CD4-positive, alpha-beta T cell (primary cell): ENCODE data around the gene ZNF469. TPM values are rescaled to one million over a fixed set of nuclear protein-coding genes. Genes with fewer than 3 reads are reported as not detected.

Source experiments
- ATAC-seq: fragments of 200-7000 bp; cut with Tn5 transposase; one replicate; pipeline ENCODE4 v1.10.0; 2022; ENCODE audit warnings: mild to moderate bottlenecking; ENCODE audit not compliant: poor library complexity
- CTCF ChIA-PET: fragments of 350-600 bp; sonication (Branson Sonifier 250); formaldehyde crosslinking; loops from one replicate; lab custom pipeline; 2021; ENCODE audit warnings: antibody characterized with exemption, inconsistent platforms; lab: Charles Lee
- POLR2A ChIA-PET: fragments of 350-600 bp; sonication (Branson Sonifier 250); formaldehyde crosslinking; loops from one replicate; lab custom pipeline; 2021; ENCODE audit warnings: antibody characterized with exemption, inconsistent platforms; lab: Charles Lee
- DNase-seq, 14 experiments: peaks; one replicate each; pipeline ENCODE4 v3.0.0-alpha.2; 2013 to 2020; ENCODE audit warnings: mixed read lengths in 2 of 14
- H3K27ac ChIP-seq, 2 donors: one replicate each; pipeline versions ENCODE4 v1.5.1 to v1.7.0; 2013; ENCODE audit warnings: low read length in 2 of 2, low read depth in 1 of 2, mild to moderate bottlenecking in 1 of 2
- H3K27me3 ChIP-seq, 2 experiments: 1 replicate in 1 of 2; 2 replicates in 1 of 2; pipeline versions ENCODE4 v1.6.1 to v1.7.0; 2013; ENCODE audit warnings: low read length in 2 of 2, control low read depth in 1 of 2, mild to moderate bottlenecking in 1 of 2, moderate library complexity in 1 of 2; ENCODE audit not compliant: insufficient read depth in 2 of 2, control insufficient read depth in 1 of 2
- H3K36me3 ChIP-seq: one replicate; pipeline ENCODE4 v1.6.1; 2013; ENCODE audit warnings: low read length, control low read depth; ENCODE audit not compliant: insufficient read depth
- H3K4me1 ChIP-seq: one replicate; pipeline ENCODE4 v1.6.1; 2013; ENCODE audit warnings: low read length, control low read depth; ENCODE audit not compliant: insufficient read depth
- H3K4me3 ChIP-seq: one replicate; pipeline ENCODE4 v1.5.1; 2013; ENCODE audit warnings: mild to moderate bottlenecking, low read length, moderate library complexity
- H3K9me3 ChIP-seq, 2 experiments: 1 replicate in 1 of 2; 2 replicates in 1 of 2; pipeline versions ENCODE4 v1.6.1 to v1.7.0; 2013; ENCODE audit warnings: low read length in 2 of 2, mild to moderate bottlenecking in 2 of 2, control low read depth in 1 of 2, moderate library complexity in 1 of 2; ENCODE audit not compliant: control insufficient read depth in 1 of 2, insufficient read depth in 1 of 2
- H3K27ac Mint-ChIP-seq: one replicate; pipeline ENCODE4 v1.8.0; 2020; ENCODE audit warnings: mixed read lengths
- H3K27me3 Mint-ChIP-seq: one replicate; pipeline ENCODE4 v1.8.0; 2021; ENCODE audit warnings: mixed read lengths
- H3K36me3 Mint-ChIP-seq: one replicate; pipeline ENCODE4 v1.8.0; 2021; ENCODE audit warnings: low read depth, mixed read lengths
- H3K4me1 Mint-ChIP-seq: one replicate; pipeline ENCODE4 v1.8.0; 2021; ENCODE audit warnings: low read depth, mixed read lengths
- H3K4me3 Mint-ChIP-seq: one replicate; pipeline ENCODE4 v1.8.0; 2020; ENCODE audit warnings: mild to moderate bottlenecking, mixed read lengths
- H3K9me3 Mint-ChIP-seq: one replicate; pipeline ENCODE4 v1.8.0; 2020; ENCODE audit warnings: mixed read lengths
- intact Hi-C, 2 experiments: fragments of 100-400 bp; cut with DNase I in 1 of 2; cut with micrococcal nuclease in 1 of 2; formaldehyde crosslinking; loops; one replicate each; pipeline versions ENCODE4 v1.15.1 to v1.9.0; 2023 to 2025; cut with DNase I, micrococcal nuclease
- total RNA-seq, 174 experiments: library from RNA in 2 of 174; stranded (reverse) in 2 of 174; gene quantifications; one replicate each; pipeline ENCODE4 v1.2.3 and lab custom pipeline; 2021 to 2026
- TF ChIP-seq, protein P1 (sequence below): fragments of 200-600 bp; IDR thresholded peaks from one replicate; pipeline ENCODE4 v1.8.0; 2022; ENCODE audit warnings: antibody characterized with exemption, mild to moderate bottlenecking

The ZNF469 gene
- total RNA-seq, 2 experiments from 2014 or later = 0.74 to 0.75 TPM

DNA sequence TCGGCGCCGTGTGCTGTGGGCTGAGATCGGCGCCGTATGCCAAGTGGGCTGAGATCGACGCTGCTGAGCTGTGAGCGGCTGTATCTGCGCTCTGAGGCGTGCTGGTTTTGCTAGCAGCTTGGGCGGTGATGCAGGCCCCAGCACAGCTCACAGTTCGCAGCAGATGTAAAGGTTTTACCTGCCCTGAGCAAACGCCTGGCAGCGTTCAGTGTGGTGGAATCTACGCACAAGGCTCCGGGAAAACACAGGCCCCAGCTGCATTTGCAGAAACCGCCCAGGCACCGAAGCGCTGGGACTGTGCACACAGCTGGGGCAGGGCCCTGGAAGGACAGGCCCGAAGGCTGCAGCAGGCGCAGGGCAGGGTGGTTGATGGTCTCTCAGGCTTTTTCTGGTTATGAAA lies 8.0 kb upstream of the ZNF469 start:
- H3K36me3 Mint-ChIP-seq = no peaks in the 10 kb centered on the region

DNA sequence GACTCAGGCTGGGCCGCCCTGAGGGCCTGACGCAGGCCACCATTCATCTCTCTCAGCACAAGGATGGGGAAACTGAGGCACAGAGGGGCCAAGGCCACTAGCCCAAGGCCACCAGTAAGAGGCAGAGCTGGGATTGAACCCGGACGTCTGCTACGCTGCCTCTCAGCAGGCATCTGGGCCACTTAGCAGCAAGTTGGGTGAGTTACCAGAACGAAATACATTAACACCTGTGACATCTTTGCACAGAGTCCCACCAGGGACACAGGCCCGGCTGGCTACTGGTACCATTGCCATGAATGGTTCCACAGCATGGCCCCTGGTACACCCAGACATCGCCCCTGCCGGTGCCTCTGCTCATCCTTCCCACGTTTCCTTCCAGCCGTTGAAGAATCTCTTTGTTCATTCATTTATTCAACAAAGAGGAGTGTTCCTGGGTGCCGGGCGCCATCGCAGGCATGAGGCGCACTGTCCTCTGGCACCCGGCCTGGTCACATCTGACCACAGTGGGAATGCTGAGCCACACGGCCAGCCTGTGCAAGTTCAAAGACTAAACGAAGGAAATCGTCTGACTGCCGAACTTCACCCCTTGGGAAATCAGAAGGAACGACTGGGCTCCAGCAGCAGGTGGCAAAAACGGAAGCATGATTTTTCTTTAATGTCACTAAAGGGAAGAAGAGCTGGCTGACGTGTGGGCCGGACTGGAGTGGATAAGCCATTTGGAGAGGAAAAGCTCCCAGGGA lies 7.4 kb upstream of the ZNF469 start:
- intact Hi-C loops = no loop called here
- H3K4me1 Mint-ChIP-seq = no peaks in the 10 kb centered on the region
- H3K36me3 ChIP-seq = no peaks in the 10 kb centered on the region
- DNase-seq (no peak), ATAC-seq (no peak)
- no peaks in the 10 kb centered on the region for H3K4me1 ChIP-seq
- TF ChIP-seq, protein P1, sequence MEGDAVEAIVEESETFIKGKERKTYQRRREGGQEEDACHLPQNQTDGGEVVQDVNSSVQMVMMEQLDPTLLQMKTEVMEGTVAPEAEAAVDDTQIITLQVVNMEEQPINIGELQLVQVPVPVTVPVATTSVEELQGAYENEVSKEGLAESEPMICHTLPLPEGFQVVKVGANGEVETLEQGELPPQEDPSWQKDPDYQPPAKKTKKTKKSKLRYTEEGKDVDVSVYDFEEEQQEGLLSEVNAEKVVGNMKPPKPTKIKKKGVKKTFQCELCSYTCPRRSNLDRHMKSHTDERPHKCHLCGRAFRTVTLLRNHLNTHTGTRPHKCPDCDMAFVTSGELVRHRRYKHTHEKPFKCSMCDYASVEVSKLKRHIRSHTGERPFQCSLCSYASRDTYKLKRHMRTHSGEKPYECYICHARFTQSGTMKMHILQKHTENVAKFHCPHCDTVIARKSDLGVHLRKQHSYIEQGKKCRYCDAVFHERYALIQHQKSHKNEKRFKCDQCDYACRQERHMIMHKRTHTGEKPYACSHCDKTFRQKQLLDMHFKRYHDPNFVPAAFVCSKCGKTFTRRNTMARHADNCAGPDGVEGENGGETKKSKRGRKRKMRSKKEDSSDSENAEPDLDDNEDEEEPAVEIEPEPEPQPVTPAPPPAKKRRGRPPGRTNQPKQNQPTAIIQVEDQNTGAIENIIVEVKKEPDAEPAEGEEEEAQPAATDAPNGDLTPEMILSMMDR = no peak
- H3K27me3 Mint-ChIP-seq = peaks cover 11% of the 10 kb centered on the region
- H3K9me3 Mint-ChIP-seq = no peaks in the 10 kb centered on the region
- no peaks in the 10 kb centered on the region for H3K36me3 Mint-ChIP-seq
- H3K9me3 ChIP-seq = peaks cover 0 to 16% of the 10 kb centered on the region in 2 experiments
- no peak overlapping the region for H3K4me3 Mint-ChIP-seq
- ChIA-PET CTCF (no interaction called here), POLR2A (no interaction called here)
- peaks cover 4% of the 10 kb centered on the region in 2 experiments for H3K27me3 ChIP-seq
- no peak overlapping the region for H3K27ac Mint-ChIP-seq
- no peak overlapping the region for H3K27ac ChIP-seq
- no peak overlapping the region for H3K4me3 ChIP-seq

More for the DNA sequence above, 8.0 kb upstream of the ZNF469 start:
- H3K4me3 Mint-ChIP-seq = no peak overlapping the region
- H3K27me3 Mint-ChIP-seq = peaks cover 11% of the 10 kb centered on the region
- no peaks in the 10 kb centered on the region for H3K4me1 Mint-ChIP-seq
- DNase-seq (no peak), ATAC-seq (no peak)
- intact Hi-C loops = no loop called here
- no peak overlapping the region for H3K4me3 ChIP-seq
- POLR2A ChIA-PET = no interaction called here
- no peaks in the 10 kb centered on the region for H3K4me1 ChIP-seq
- TF ChIP-seq, protein P1 = no peak
- no peak overlapping the region for H3K27ac ChIP-seq
- CTCF ChIA-PET = no interaction called here
- H3K36me3 ChIP-seq = no peaks in the 10 kb centered on the region
- H3K9me3 ChIP-seq = peaks cover 0 to 19% of the 10 kb centered on the region in 2 experiments
- H3K27me3 ChIP-seq = peaks cover 4% of the 10 kb centered on the region in 2 experiments
- H3K27ac Mint-ChIP-seq = no peak overlapping the region
- no peaks in the 10 kb centered on the region for H3K9me3 Mint-ChIP-seq

DNA sequence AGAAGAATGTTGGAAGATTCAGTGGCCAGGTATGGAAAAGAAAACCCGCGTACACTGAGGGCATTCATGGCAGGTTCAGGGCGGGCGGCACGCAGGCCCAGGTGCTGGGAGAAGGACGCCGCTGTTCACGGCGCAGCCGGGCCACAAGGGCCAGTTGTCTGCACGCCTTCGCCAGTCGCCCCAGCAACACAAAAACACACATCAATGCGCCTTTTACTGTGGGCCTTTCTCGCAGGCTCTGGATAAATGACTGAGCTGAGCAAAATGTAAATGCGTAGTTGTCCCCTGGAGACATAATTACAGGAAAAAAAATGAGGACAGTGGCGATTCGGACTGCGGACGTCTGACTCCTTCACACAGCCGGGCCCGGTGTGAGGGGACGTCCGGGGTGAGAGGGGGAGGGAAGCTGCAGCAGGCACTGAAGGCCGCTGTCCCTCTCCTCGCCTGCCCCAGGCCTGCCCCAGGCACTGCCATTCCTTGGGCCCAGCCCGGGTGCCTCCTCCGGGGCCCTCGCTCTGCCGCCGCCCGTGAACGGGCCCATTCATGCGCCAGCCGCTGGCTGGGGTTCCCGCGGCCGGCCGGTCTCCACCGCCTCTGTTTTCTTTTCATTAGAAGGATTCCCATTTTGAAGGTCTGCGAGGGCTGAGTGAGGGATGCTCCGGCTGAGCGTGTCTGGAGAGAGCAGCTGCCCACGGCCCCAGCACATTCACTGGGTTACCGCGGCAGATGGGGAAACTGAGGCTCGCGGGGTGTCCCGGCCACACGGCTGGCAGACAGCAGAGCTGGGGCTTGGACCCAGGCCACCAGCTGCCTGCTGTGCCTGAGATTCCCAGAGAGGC lies 6.5 kb upstream of the ZNF469 start:
- Histone ChIP-seq H3K4me3 (no peak overlapping the region), H3K9me3 (peaks cover 0 to 17% of the 10 kb centered on the region in 2 experiments), H3K27me3 (peaks cover 4 to 6% of the 10 kb centered on the region in 2 experiments), H3K27ac (no peak overlapping the region), H3K36me3 (no peaks in the 10 kb centered on the region), H3K4me1 (no peaks in the 10 kb centered on the region)
- H3K9me3 Mint-ChIP-seq = no peaks in the 10 kb centered on the region
- ATAC-seq = no peak
- H3K27ac Mint-ChIP-seq = no peak overlapping the region
- POLR2A ChIA-PET = no interaction called here
- H3K4me3 Mint-ChIP-seq = no peak overlapping the region
- H3K4me1 Mint-ChIP-seq = no peaks in the 10 kb centered on the region
- H3K36me3 Mint-ChIP-seq = no peaks in the 10 kb centered on the region
- intact Hi-C loops = no loop called here
- H3K27me3 Mint-ChIP-seq = peaks cover 11% of the 10 kb centered on the region
- no peak for DNase-seq
- CTCF ChIA-PET = no interaction called here
- TF ChIP-seq, protein P1 = no peak
